ENCODE data around the gene MRC2. TPM values are rescaled to one million over a fixed set of nuclear protein-coding genes. Genes with fewer than 3 reads are reported as not detected.
"Not testable (repeated sequence)": the region's sequence is repeated elsewhere in the genome, so short reads cannot be mapped to it uniquely, and the experiment has no call there.

The MRC2 gene
- total RNA-seq, 4 donors from 2014 or later = 7.9 to 47.2 (median 14.5) TPM

- Histone ChIP-seq H3K27ac (no peak overlapping the region), H3K4me3 (no peak overlapping the region), H3K9me3 (no peaks in the 10 kb centered on the region), H3K4me1 (no peaks in the 10 kb centered on the region), H3K27me3 (peaks cover 7% of the 10 kb centered on the region), H3K36me3 (no peaks in the 10 kb centered on the region)
- WGBS, 2 donors (ENCODE audit: low coverage in 1 of 2) = 80 to 94% methylated on average over 1 to 10 of the region's 10 CpGs
- intact Hi-C loops (cut with DNase I; ENCODE audit: low total_unique reads) (loop anchor here (5.0 kb wide), 1 partner anchor 111 kb away; the partner anchor contains the start of gene MARCHF10), in situ Hi-C loops (cut with MboI; ENCODE audit: low pct_ligation_motif_present in 1 of 4, low pct_unique_long_range_greater_than_20kb in 1 of 4, low sequenced_read_pairs in 3 of 4) (loop anchor here in 2 of 4 donors (10.0 to 25.0 kb wide), 2 partner anchors 709 to 716 kb away; no protein-coding TSS in a partner anchor)
- no peak for TF ChIP-seq POLR2A (IDR thresholded peaks at IDR 0.05)
- TF ChIP-seq POLR2AphosphoS5 (IDR thresholded peaks at IDR 0.05) = no peak
- TF ChIP-seq CTCF (IDR thresholded peaks at IDR 0.05) = no peak
- no peak for TF ChIP-seq EP300 (IDR thresholded peaks at IDR 0.05; ENCODE audit: low read depth)
- DNase-seq = no peak
Measured at GRCh38 chr17:62696256-62696655, 68.8 kb downstream of the MRC2 start.

GRCh38 chr17:62696726-62697490 lies 69.4 kb downstream of the MRC2 start:
- intact Hi-C loops (cut with DNase I; ENCODE audit: low total_unique reads) (loop anchor here (5.0 kb wide), 1 partner anchor 110 kb away; the partner anchor contains the start of gene MARCHF10), in situ Hi-C loops (cut with MboI; ENCODE audit: low pct_ligation_motif_present in 1 of 4, low pct_unique_long_range_greater_than_20kb in 1 of 4, low sequenced_read_pairs in 3 of 4) (loop anchor here in 2 of 4 donors (10.0 to 25.0 kb wide), 2 partner anchors 708 to 715 kb away; no protein-coding TSS in a partner anchor)
- Histone ChIP-seq H3K27me3 (peaks cover 7% of the 10 kb centered on the region), H3K4me1 (no peaks in the 10 kb centered on the region), H3K4me3 (no peak overlapping the region), H3K36me3 (no peaks in the 10 kb centered on the region), H3K9me3 (no peaks in the 10 kb centered on the region), H3K27ac (no peak overlapping the region)
- DNase-seq = no peak
- 44 to 88% methylated on average over 3 to 27 of the region's 27 CpGs for WGBS, 2 donors (ENCODE audit: low coverage in 1 of 2)
- no peak for TF ChIP-seq CTCF (IDR thresholded peaks at IDR 0.05)
- no peak for TF ChIP-seq EP300 (IDR thresholded peaks at IDR 0.05; ENCODE audit: low read depth)
- no peak for TF ChIP-seq POLR2AphosphoS5 (IDR thresholded peaks at IDR 0.05)
- TF ChIP-seq POLR2A (IDR thresholded peaks at IDR 0.05) = no peak

GRCh38 chr17:62698459-62698858 lies 71.0 kb downstream of the MRC2 start:
- in situ Hi-C loops (cut with MboI; ENCODE audit: low pct_ligation_motif_present in 1 of 4, low pct_unique_long_range_greater_than_20kb in 1 of 4, low sequenced_read_pairs in 3 of 4) = loop anchor here in 2 of 4 donors (10.0 to 25.0 kb wide), 2 partner anchors 706 to 714 kb away; no protein-coding TSS in a partner anchor
- not testable (repeated sequence) for H3K4me3 ChIP-seq, H3K27me3 ChIP-seq, DNase-seq, H3K36me3 ChIP-seq, H3K4me1 ChIP-seq, H3K9me3 ChIP-seq, H3K27ac ChIP-seq
- 60 to 81% methylated on average over 2 to 11 of the region's 11 CpGs for WGBS, 2 donors (ENCODE audit: low coverage in 1 of 2)
- intact Hi-C loops (cut with DNase I; ENCODE audit: low total_unique reads) = loop anchor here (5.0 kb wide), 1 partner anchor 109 kb away; the partner anchor contains the start of gene MARCHF10

GRCh38 chr17:62700964-62701705 lies 73.7 kb downstream of the MRC2 start:
- intact Hi-C loops (cut with DNase I; ENCODE audit: low total_unique reads) = loop anchor here (5.0 kb wide), 1 partner anchor 706 kb away; no protein-coding TSS in a partner anchor
- H3K4me1 ChIP-seq = peaks cover 0 to 17% (median 13%) of the 10 kb centered on the region in 4 donors
- H3K27me3 ChIP-seq = peaks cover 12% of the 10 kb centered on the region
- no peaks in the 10 kb centered on the region for H3K36me3 ChIP-seq
- H3K4me3 ChIP-seq = no peak overlapping the region
- 69 to 77% methylated on average over 4 to 12 of the region's 12 CpGs for WGBS, 2 donors (ENCODE audit: low coverage in 1 of 2)
- no peak for DNase-seq
- no peak for TF ChIP-seq POLR2AphosphoS5 (IDR thresholded peaks at IDR 0.05)
- TF ChIP-seq EP300 (IDR thresholded peaks at IDR 0.05; ENCODE audit: low read depth) = no peak
- H3K9me3 ChIP-seq = no peaks in the 10 kb centered on the region
- in situ Hi-C loops (cut with MboI; ENCODE audit: low pct_ligation_motif_present in 1 of 4, low pct_unique_long_range_greater_than_20kb in 1 of 4, low sequenced_read_pairs in 3 of 4) = loop anchor here (10.0 to 25.0 kb wide), 3 partner anchors 264 to 711 kb away; partner anchors contain the start of gene TANC2 (in 1 of the 4)
- no peak overlapping the region for H3K27ac ChIP-seq
